A673 (cell line): ENCODE results near the gene GPR78.
"Not testable (repeated sequence)": the region's sequence is repeated elsewhere in the genome, so short reads cannot be mapped to it uniquely, and the experiment has no call there.

ENCODE experiments used
- CTCF ChIP-seq: fragments of 300-800, 200-600 bp; sonication (generic); conservative IDR thresholded peaks from 2 replicates; pipeline ENCODE4 v1.5.1; 2017; ENCODE audit warnings: low read depth, mild to moderate bottlenecking, antibody characterized with exemption, low read length, moderate library complexity, mixed read lengths
- EZH2 ChIP-seq: fragments of 200-600 bp; sonication (generic); IDR thresholded peaks from 2 replicates; pipeline ENCODE4 v1.6.1; 2017; ENCODE audit warnings: borderline replicate concordance, low read depth, mild to moderate bottlenecking, mixed read lengths, antibody characterized with exemption, low read length; ENCODE audit not compliant: poor library complexity, severe bottlenecking

DNA sequence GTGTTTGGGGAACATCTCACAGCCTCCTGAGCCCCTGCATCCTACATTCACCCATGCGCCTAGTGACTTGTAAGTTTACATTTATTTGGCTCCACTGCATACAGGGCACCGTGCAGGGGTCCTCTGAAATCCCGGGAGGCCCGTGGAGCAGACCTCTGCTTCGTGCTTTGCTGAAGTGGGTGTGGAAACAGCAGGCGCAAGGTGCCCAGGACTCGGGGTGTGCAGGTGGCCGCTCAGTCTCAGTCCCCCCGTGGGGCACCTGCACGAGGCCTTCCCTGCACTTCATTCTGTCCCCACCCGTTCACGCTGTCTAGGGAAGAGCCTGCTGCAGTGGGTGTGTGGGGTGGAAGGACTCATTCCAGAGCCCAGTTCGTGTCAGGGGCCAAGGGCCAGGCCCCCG lies 40.9 kb downstream of the GPR78 start:
- TF ChIP-seq CTCF, EZH2: not testable (repeated sequence)
